MM.1S (cell line): ENCODE results near the gene NUBP1.

Experiments
- EZH2 ChIP-seq: fragments of 300-600 bp; sonication (generic); optimal IDR thresholded peaks from 2 replicates; pipeline ENCODE3; 2017; ENCODE audit warnings: low read depth, mild to moderate bottlenecking, antibody characterized with exemption, low read length, mixed read lengths
- TF ChIP-seq, protein P1 (sequence below): fragments of 300-600 bp; sonication (generic); IDR thresholded peaks from 2 replicates; pipeline ENCODE4 v1.5.1; 2016; ENCODE audit warnings: antibody characterized with exemption, low read length, mixed read lengths

DNA sequence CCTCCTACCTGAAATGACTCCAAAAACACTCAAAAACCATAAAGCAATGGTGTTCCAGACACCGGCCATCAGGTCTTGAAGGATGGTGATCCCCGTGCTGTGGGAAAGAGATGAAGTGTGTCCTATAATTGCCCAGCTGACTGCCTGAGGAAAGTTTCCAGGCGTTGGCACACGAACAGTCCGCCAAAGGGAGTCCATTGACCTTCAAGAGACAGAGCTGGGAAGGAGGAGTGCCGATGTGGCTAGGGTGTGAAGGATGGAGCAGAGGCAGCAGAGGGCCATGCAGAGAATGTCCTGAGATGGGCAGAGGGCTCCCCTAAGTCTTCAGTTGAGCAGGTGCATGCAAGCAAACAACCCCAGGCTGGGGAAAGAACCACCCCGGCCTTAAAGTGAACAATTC, 11.9 kb upstream of the NUBP1 start:
- TF ChIP-seq, protein P1, sequence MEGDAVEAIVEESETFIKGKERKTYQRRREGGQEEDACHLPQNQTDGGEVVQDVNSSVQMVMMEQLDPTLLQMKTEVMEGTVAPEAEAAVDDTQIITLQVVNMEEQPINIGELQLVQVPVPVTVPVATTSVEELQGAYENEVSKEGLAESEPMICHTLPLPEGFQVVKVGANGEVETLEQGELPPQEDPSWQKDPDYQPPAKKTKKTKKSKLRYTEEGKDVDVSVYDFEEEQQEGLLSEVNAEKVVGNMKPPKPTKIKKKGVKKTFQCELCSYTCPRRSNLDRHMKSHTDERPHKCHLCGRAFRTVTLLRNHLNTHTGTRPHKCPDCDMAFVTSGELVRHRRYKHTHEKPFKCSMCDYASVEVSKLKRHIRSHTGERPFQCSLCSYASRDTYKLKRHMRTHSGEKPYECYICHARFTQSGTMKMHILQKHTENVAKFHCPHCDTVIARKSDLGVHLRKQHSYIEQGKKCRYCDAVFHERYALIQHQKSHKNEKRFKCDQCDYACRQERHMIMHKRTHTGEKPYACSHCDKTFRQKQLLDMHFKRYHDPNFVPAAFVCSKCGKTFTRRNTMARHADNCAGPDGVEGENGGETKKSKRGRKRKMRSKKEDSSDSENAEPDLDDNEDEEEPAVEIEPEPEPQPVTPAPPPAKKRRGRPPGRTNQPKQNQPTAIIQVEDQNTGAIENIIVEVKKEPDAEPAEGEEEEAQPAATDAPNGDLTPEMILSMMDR: no peak
- TF ChIP-seq EZH2: no peak
